Body of pancreas (tissue), 4 donors: ENCODE data around the gene PNRC2. TPM values are rescaled to one million over a fixed set of nuclear protein-coding genes. Genes with fewer than 3 reads are reported as not detected.
A peak's percentile ranks its signal among the peaks of the same experiment; 100 is the strongest.
"Not testable (repeated sequence)": the region's sequence is repeated elsewhere in the genome, so short reads cannot be mapped to it uniquely, and the experiment has no call there.

Source experiments
- ATAC-seq: fragments of 150-250 bp; one replicate; pipeline ENCODE4 v1.9.1; 2016
- DNase-seq, 4 donors: peaks; one replicate each; pipeline ENCODE4 v3.0.0-alpha.2; 2019
- H3K27ac ChIP-seq, 4 donors: fragments of 200-600 bp; sonication (generic); 1 replicate in 3 of 4; 2 replicates in 1 of 4; pipeline versions ENCODE4 v1.5.1 to v1.6.1; 2016 to 2019; ENCODE audit warnings: mild to moderate bottlenecking in 1 of 4, mixed read lengths in 1 of 4, moderate library complexity in 1 of 4
- H3K27me3 ChIP-seq, 2 donors: fragments of 200-600 bp; sonication (generic); one replicate each; pipeline ENCODE4 v1.6.0; 2016; ENCODE audit warnings: mild to moderate bottlenecking in 1 of 2
- H3K36me3 ChIP-seq, 2 donors: fragments of 200-600 bp; sonication (generic); replicated peaks in 1 of 2; 2 replicates each; pipeline ENCODE4 v1.5.1; 2016; ENCODE audit warnings: low read depth in 2 of 2; ENCODE audit not compliant: insufficient read depth in 1 of 2
- H3K4me1 ChIP-seq: fragments of 200-600 bp; sonication (generic); one replicate; pipeline ENCODE4 v1.6.0; 2016
- H3K4me3 ChIP-seq, 2 donors: fragments of 200-600 bp; sonication (generic); 1 replicate in 1 of 2; 2 replicates in 1 of 2; pipeline ENCODE4 v1.5.1; 2016 to 2019
- H3K9me3 ChIP-seq, 3 donors: fragments of 200-600 bp; sonication (generic); 1 replicate in 2 of 3; 2 replicates in 1 of 3; pipeline ENCODE4 v1.5.1; 2016
- CTCF ChIP-seq, 7 experiments: fragments of 450-650 bp in 4 of 7; fragments of 200-600 bp in 3 of 7; sonication (generic) in 3 of 7; IDR thresholded peaks; one replicate each; pipeline ENCODE4 v1.5.1; 2016 to 2019; ENCODE audit warnings: antibody characterized with exemption in 7 of 7
- POLR2A ChIP-seq, 3 donors: fragments of 450-650 bp; IDR thresholded peaks; one replicate each; pipeline ENCODE4 v1.6.1; 2016; ENCODE audit warnings: antibody characterized with exemption in 3 of 3, mild to moderate bottlenecking in 2 of 3
- WGBS, 2 donors: methylation state at CpG; one replicate each; pipeline ENCODE4 v1.1.5; 2017; 5-methylcytosine and 5-hydroxymethylcytosine counted together
- intact Hi-C: fragments of 100-400 bp; cut with DNase I; formaldehyde crosslinking; loops from one replicate; pipeline ENCODE4 v1.15.1; 2023
- total RNA-seq, 2 donors: library from RNA; depleted of rRNA; stranded (reverse); fragments of >200 nt; gene quantifications; one replicate each; pipeline ENCODE4 v1.1.0, GENCODE V29; 2016

Gene PNRC2
- total RNA-seq, 2 donors from 2014 or later = 54.4 to 64.6 TPM

GRCh38 chr1:24003331-24003972 lies 43.8 kb downstream of the PNRC2 start:
- DNase-seq = peak in 3 of 4 donors; percentile 21 to 32 (median 24)
- Histone ChIP-seq H3K9me3 (no peaks in the 10 kb centered on the region), H3K27ac (peak overlapping the region in 1 of 4 donors; percentile 38), H3K36me3 (no peaks in the 10 kb centered on the region), H3K4me1 (peaks cover 12% of the 10 kb centered on the region), H3K4me3 (no peak overlapping the region), H3K27me3 (no peaks in the 10 kb centered on the region)
- intact Hi-C loops = no loop called here
- ATAC-seq = peak; percentile 69
- TF ChIP-seq POLR2A (IDR thresholded peaks at IDR 0.05) (no peak), CTCF (IDR thresholded peaks at IDR 0.05) (peak in 1 of 7 experiments; percentile 19)
- WGBS, 2 donors = 25 to 44% methylated on average over 4 of the region's 4 CpGs

- Histone ChIP-seq H3K27ac (no peak overlapping the region), H3K27me3 (no peaks in the 10 kb centered on the region), H3K4me1 (peaks cover 13% of the 10 kb centered on the region), H3K4me3 (no peak overlapping the region), H3K36me3 (no peaks in the 10 kb centered on the region), H3K9me3 (no peaks in the 10 kb centered on the region)
- intact Hi-C loops = no loop called here
- ATAC-seq (no peak), DNase-seq (no peak)
- TF ChIP-seq POLR2A (IDR thresholded peaks at IDR 0.05) (no peak), CTCF (IDR thresholded peaks at IDR 0.05) (no peak)
- WGBS, 2 donors = 70 to 90% methylated on average over 5 of the region's 5 CpGs
Measured at GRCh38 chr1:24004132-24004531, 44.5 kb downstream of the PNRC2 start.

DNA sequence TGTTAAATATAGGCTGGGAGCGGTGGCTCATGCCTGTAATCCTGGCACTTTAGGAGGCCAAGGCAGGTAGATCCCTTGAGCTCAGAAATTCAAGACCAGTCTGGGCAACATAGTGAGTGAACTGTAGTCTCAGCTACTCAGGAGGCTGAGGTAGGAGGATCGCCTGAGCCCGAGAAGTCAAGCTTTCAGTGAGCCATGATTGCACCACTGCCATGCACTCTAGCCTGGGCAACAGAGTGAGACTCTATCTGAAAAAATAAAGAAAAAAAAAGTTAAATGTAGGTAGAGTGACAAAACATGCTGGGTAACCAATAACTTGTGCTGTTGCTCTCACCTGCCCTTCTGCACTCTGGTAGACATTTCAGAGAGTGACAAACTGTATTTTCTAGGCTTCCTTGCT lies 45.5 kb downstream of the PNRC2 start:
- WGBS, 2 donors = 93 to 98% methylated on average over 3 of the region's 3 CpGs
- intact Hi-C loops = no loop called here
- Histone ChIP-seq H3K27me3 (no peaks in the 10 kb centered on the region), H3K36me3 (no peaks in the 10 kb centered on the region), H3K4me1 (peaks cover 22% of the 10 kb centered on the region), H3K9me3 (no peaks in the 10 kb centered on the region), H3K4me3 (no peak overlapping the region), H3K27ac (no peak overlapping the region)
- DNase-seq (no peak), ATAC-seq (no peak)
- TF ChIP-seq POLR2A (IDR thresholded peaks at IDR 0.05) = no peak

GRCh38 chr1:24007079-24007478 lies 47.5 kb downstream of the PNRC2 start:
- Histone ChIP-seq H3K27ac (no peak overlapping the region), H3K9me3 (no peaks in the 10 kb centered on the region), H3K4me1 (peaks cover 22% of the 10 kb centered on the region), H3K27me3 (no peaks in the 10 kb centered on the region), H3K36me3 (no peaks in the 10 kb centered on the region), H3K4me3 (no peak overlapping the region)
- no peak for DNase-seq
- no peak for TF ChIP-seq CTCF (IDR thresholded peaks at IDR 0.05)
- TF ChIP-seq POLR2A (IDR thresholded peaks at IDR 0.05) = no peak
- intact Hi-C loops = no loop called here
- no peak for ATAC-seq

GRCh38 chr1:24008574-24009184 lies 49.1 kb downstream of the PNRC2 start:
- H3K36me3 ChIP-seq, H3K9me3 ChIP-seq, H3K27me3 ChIP-seq, ATAC-seq, H3K4me3 ChIP-seq, DNase-seq, intact Hi-C loops: not testable (repeated sequence)
- Histone ChIP-seq H3K27ac (peak overlapping the region in 3 of 4 donors; percentile 24 to 70 (median 54)), H3K4me1 (peaks cover 17% of the 10 kb centered on the region)
- 58 to 72% methylated on average over 2 to 3 of the region's 3 CpGs for WGBS, 2 donors
